Renal cortical epithelial cell (primary cell): ENCODE data around the gene RTN4RL2. TPM values are rescaled to one million over a fixed set of nuclear protein-coding genes. Genes with fewer than 3 reads are reported as not detected.

Source experiments
- total RNA-seq: library from RNA; depleted of rRNA; stranded (reverse); fragments of >200 nt; gene quantifications from 2 replicates; pipeline ENCODE4 v1.2.3, GENCODE V29; 2014

The RTN4RL2 gene
- total RNA-seq, 1 donor from 2014 or later, result 0.05 TPM

Other genes with a start within 250 kb of the RTN4RL2 start
- not detected in 2 replicates for gene APLNR, start 223.3 kb upstream of the RTN4RL2 start, total RNA-seq
- 91.3 and 157 TPM in 2 replicates for gene TNKS1BP1, start 135.6 kb upstream of the RTN4RL2 start, total RNA-seq
- 55.0 and 120 TPM in 2 replicates for gene SSRP1, start 124.6 kb upstream of the RTN4RL2 start, total RNA-seq
- not detected in 2 replicates for gene P2RX3, start 122.2 kb upstream of the RTN4RL2 start, total RNA-seq
- not detected in 2 replicates for gene PRG3, start 79.4 kb upstream of the RTN4RL2 start, total RNA-seq
- gene PRG2, start 69.9 kb upstream of the RTN4RL2 start, total RNA-seq, result not detected in 2 replicates
- 46.4 and 47.9 TPM in 2 replicates for gene SLC43A3, start 33.4 kb upstream of the RTN4RL2 start, total RNA-seq
- gene SLC43A1, start 55.2 kb downstream of the RTN4RL2 start, total RNA-seq, result 1.2 TPM in 2 replicates
- gene TIMM10, start 70.2 kb downstream of the RTN4RL2 start, total RNA-seq, result 16.6 and 59.0 TPM in 2 replicates
- gene SMTNL1, start 77.1 kb downstream of the RTN4RL2 start, total RNA-seq, result not detected in 2 replicates
- gene UBE2L6, start 107.1 kb downstream of the RTN4RL2 start, total RNA-seq, result 24.7 and 38.3 TPM in 2 replicates
- 4.2 and 61.4 TPM in 2 replicates for gene SERPING1, start 137.2 kb downstream of the RTN4RL2 start, total RNA-seq
- 0.35 TPM in 1 of 2 replicates, not detected in the other for gene YPEL4, start 189.4 kb downstream of the RTN4RL2 start, total RNA-seq
- gene CLP1, start 197.2 kb downstream of the RTN4RL2 start, total RNA-seq, result 20.3 and 34.6 TPM in 2 replicates
- 45.1 and 79.9 TPM in 2 replicates for gene ZDHHC5, start 207.6 kb downstream of the RTN4RL2 start, total RNA-seq